B cell (primary cell): ENCODE measurements around the gene ADGRA3.

Experiments used
- CTCF ChIP-seq: fragments of 200-600 bp; IDR thresholded peaks from one replicate; pipeline ENCODE4 v1.8.0; 2022; ENCODE audit warnings: antibody characterized with exemption, mild to moderate bottlenecking
- EZH2 ChIP-seq: IDR thresholded peaks from 2 replicates; pipeline ENCODE4 v1.6.1; 2012; ENCODE audit warnings: borderline replicate concordance, low read depth, mild to moderate bottlenecking, moderate library complexity, low read length; ENCODE audit not compliant: insufficient read depth, poor library complexity, severe bottlenecking

- no peak for TF ChIP-seq CTCF
- TF ChIP-seq EZH2: no peak
Observed at GRCh38 chr4:22474636-22475310, 41.1 kb downstream of the ADGRA3 start.
